ENCODE data around the gene DNAJC22. TPM values are rescaled to one million over a fixed set of nuclear protein-coding genes. Genes with fewer than 3 reads are reported as not detected.

DNAJC22 gene
- total RNA-seq, 1 donor from 2014 or later = not detected

GRCh38 chr12:49341777-49342065 lies 5.0 kb upstream of the DNAJC22 start:
- ATAC-seq (no peak), DNase-seq (ENCODE audit: low spot score) (no peak)
- intact Hi-C loops (cut with DNase I) = no loop called here

- ATAC-seq (peak; percentile 61), DNase-seq (ENCODE audit: low spot score) (peak; percentile 85)
- intact Hi-C loops (cut with DNase I) = no loop called here
Observed at GRCh38 chr12:49342066-49342913, 4.4 kb upstream of the DNAJC22 start.

GRCh38 chr12:49342914-49343731 lies 3.6 kb upstream of the DNAJC22 start:
- ATAC-seq = peak; percentile 12

GRCh38 chr12:49344486-49345050 lies 2.1 kb upstream of the DNAJC22 start:
- DNase-seq (ENCODE audit: low spot score) = no peak
- intact Hi-C loops (cut with DNase I) = no loop called here
- no peak for ATAC-seq

More at GRCh38 chr12:49342914-49343731, 3.6 kb upstream of the DNAJC22 start:
- no peak for DNase-seq (ENCODE audit: low spot score)
- intact Hi-C loops (cut with DNase I) = no loop called here

GRCh38 chr12:49345051-49345824 lies 1.4 kb upstream of the DNAJC22 start:
- ATAC-seq (no peak), DNase-seq (ENCODE audit: low spot score) (no peak)
- intact Hi-C loops (cut with DNase I) = no loop called here

GRCh38 chr12:49345825-49346658 lies 646 bp upstream of the DNAJC22 start:
- intact Hi-C loops (cut with DNase I) = no loop called here
- DNase-seq (ENCODE audit: low spot score) (no peak), ATAC-seq (no peak)

GRCh38 chr12:49347311-49348193 lies 864 bp downstream of the DNAJC22 start:
- ATAC-seq (peak; percentile 82), DNase-seq (ENCODE audit: low spot score) (no peak)
- intact Hi-C loops (cut with DNase I) = no loop called here

GRCh38 chr12:49348781-49349180 lies 2.1 kb downstream of the DNAJC22 start:
- intact Hi-C loops (cut with DNase I) = no loop called here
- no peak for DNase-seq (ENCODE audit: low spot score)
- no peak for ATAC-seq

- DNase-seq (ENCODE audit: low spot score) (no peak), ATAC-seq (no peak)
- intact Hi-C loops (cut with DNase I) = no loop called here
Observed at GRCh38 chr12:49349266-49349665, 2.6 kb downstream of the DNAJC22 start.

GRCh38 chr12:49352351-49352750 lies 5.7 kb downstream of the DNAJC22 start:
- DNase-seq (ENCODE audit: low spot score) = no peak
- intact Hi-C loops (cut with DNase I) = no loop called here
- ATAC-seq = no peak

- ATAC-seq (no peak), DNase-seq (ENCODE audit: low spot score) (no peak)
- intact Hi-C loops (cut with DNase I) = no loop called here
Observed at GRCh38 chr12:49355913-49356312, 9.2 kb downstream of the DNAJC22 start.

- intact Hi-C loops (cut with DNase I) = no loop called here
- DNase-seq (ENCODE audit: low spot score) (no peak), ATAC-seq (no peak)
Observed at GRCh38 chr12:49357103-49357678, 10.5 kb downstream of the DNAJC22 start.

GRCh38 chr12:49358483-49359141 lies 11.9 kb downstream of the DNAJC22 start:
- ATAC-seq (peak; percentile 82), DNase-seq (ENCODE audit: low spot score) (no peak)
- intact Hi-C loops (cut with DNase I) = no loop called here

- ATAC-seq (no peak), DNase-seq (ENCODE audit: low spot score) (no peak)
- intact Hi-C loops (cut with DNase I) = loop anchor here (2.0 kb wide), 1 partner anchor 153 kb away; no protein-coding TSS in a partner anchor
Observed at GRCh38 chr12:49359671-49360070, 13.0 kb downstream of the DNAJC22 start.

GRCh38 chr12:49362077-49362476 lies 15.4 kb downstream of the DNAJC22 start:
- DNase-seq (ENCODE audit: low spot score) (no peak), ATAC-seq (no peak)
- intact Hi-C loops (cut with DNase I) = no loop called here

GRCh38 chr12:49364989-49365388 lies 18.3 kb downstream of the DNAJC22 start:
- intact Hi-C loops (cut with DNase I) = no loop called here
- DNase-seq (ENCODE audit: low spot score) (no peak), ATAC-seq (no peak)

- intact Hi-C loops (cut with DNase I) = no loop called here
- DNase-seq (ENCODE audit: low spot score) (no peak), ATAC-seq (no peak)
Observed at GRCh38 chr12:49365542-49365941, 18.9 kb downstream of the DNAJC22 start.
